GM18499 (cell line): Measurements from ENCODE around the gene MVD.

Experiments
- ATAC-seq: cut with Tn5 transposase; IDR thresholded peaks from one replicate; pipeline ENCODE4 v1.9.1; 2021; ENCODE audit warnings: moderate number of reproducible peaks; ENCODE audit not compliant: insufficient read depth, unreplicated experiment

The MVD gene

GRCh38 chr16:88646345-88647034, 16.4 kb downstream of the MVD start:
- no peak for ATAC-seq

DNA sequence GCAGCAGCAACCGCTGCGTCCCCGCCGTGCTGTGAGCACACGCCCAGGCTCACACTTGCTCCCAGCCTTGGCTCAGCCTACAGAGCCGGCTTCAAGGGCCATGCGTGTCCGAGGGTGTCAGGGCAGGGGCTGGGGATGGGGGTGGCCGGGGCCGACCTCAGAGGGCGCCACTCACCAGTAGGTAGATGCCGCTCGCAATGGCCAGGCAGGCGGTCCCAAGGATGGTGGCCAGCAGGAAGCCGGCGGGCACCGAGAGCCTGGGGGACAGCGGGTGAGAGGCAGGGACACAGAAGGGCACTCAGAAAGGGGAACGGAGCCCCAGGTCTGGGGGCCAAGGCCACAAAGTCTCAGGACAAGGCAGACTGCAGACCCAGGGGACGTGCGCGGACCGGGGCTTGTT, 16.9 kb downstream of the MVD start:
- no peak for ATAC-seq

DNA sequence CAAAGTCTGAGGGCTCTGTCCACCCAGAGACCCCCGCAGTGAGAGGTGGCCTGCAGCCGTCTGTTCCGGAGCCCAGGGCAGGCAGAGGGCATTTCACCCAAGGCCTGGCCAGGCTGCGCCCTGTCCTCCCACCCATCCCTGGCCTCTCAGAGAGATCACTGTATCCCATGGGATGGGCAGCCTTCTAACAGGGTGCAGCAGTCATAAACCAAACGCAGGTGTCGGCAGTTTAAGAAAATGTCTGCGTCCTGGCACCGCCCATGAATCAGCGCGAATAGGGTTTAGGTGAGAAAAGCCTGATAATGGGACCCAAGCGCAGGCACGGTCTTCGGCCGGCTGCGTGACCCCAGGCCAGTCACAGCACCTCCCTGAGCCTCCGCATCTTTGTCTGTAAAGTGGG, 17.4 kb downstream of the MVD start:
- ATAC-seq, result no peak

DNA sequence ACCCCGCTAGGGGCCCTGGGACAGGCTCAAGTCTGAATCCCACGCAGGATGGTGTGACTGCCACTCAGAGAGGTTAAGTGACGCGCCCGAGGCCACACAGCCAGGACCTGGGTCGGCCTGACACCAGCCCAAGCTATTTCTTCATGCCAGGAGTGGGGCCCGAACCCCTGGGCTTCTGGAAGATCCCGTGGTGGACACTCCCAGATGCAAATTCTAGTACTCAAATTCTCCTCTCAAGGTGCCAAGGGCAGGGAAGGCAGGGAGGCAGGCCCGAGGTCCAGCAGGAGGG, 19.3 kb downstream of the MVD start:
- no peak for ATAC-seq

DNA sequence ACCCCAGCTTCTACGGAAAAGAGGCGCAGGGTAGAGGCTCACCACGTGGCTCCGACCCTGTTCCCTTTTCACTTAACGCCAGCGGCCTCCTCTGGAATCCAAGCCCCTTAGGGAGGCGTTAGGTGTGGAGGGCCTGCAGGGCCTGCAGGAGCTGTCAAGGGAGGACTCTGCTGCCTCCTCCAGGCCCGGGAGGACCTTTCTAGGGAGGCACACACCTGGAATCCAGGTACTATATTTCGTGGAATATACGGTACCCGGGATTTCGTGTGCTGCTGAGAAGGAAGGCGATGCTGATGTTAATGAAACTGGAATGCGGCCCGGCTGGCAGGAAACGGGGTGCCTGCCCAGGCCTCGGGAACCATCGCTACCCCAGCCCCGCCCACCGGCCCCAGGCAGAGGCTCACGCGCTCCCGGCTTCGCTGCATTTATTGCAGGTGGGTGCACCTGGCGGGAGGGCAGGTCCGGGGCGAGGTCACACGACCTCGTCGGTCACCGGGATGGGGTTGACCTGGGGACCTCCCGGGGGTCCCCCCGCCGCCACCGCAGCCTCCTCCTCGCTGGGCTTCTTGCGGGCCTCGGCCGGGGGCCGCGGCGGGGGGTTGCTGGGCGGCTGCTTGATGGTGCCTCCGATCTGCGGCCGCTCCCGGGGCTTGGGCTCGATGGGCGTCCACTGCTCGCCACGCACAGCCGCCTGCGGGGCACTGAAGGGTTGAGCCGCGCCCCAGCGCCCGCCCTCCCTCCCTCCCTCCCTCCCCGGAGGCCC, 19.8 kb downstream of the MVD start:
- ATAC-seq, result no peak

- no peak for ATAC-seq
These were observed 22.2 kb downstream of the MVD start for GRCh38 chr16:88640498-88641247.

GRCh38 chr16:88640039-88640495, 22.8 kb downstream of the MVD start:
- no peak for ATAC-seq

DNA sequence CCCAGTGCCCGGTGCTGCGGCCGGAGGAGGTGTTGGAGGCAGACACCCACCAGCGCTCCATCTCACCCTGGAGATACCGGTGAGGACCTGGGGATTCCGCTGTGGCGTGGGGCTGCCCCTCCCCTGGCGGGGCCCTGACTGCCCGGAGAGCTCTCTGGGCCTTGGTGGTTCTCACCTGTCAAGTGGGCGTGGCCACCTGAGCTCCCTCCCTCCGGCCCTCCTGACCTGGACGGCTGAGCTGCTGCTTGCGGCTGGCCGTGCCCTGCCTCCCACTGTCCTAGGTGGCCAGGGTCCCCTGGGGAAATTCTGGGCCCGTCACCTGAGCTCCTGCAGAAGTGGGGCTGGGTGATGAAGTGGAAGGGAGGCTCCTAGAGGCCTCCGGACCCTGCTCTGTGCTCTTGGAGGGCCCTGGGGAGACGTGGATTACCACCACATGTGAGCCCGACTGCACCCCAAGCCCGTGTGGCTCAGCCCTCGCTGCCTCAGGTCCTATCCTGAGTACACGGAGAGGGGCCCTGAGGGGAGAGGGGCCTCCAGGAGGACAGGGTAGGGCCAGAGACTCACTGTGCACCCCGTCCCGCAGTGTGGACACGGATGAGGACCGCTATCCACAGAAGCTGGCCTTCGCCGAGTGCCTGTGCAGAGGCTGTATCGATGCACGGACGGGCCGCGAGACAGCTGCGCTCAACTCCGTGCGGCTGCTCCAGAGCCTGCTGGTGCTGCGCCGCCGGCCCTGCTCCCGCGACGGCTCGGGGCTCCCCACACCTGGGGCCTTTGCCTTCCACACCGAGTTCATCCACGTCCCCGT, 23.5 kb downstream of the MVD start:
- ATAC-seq, result no peak

DNA sequence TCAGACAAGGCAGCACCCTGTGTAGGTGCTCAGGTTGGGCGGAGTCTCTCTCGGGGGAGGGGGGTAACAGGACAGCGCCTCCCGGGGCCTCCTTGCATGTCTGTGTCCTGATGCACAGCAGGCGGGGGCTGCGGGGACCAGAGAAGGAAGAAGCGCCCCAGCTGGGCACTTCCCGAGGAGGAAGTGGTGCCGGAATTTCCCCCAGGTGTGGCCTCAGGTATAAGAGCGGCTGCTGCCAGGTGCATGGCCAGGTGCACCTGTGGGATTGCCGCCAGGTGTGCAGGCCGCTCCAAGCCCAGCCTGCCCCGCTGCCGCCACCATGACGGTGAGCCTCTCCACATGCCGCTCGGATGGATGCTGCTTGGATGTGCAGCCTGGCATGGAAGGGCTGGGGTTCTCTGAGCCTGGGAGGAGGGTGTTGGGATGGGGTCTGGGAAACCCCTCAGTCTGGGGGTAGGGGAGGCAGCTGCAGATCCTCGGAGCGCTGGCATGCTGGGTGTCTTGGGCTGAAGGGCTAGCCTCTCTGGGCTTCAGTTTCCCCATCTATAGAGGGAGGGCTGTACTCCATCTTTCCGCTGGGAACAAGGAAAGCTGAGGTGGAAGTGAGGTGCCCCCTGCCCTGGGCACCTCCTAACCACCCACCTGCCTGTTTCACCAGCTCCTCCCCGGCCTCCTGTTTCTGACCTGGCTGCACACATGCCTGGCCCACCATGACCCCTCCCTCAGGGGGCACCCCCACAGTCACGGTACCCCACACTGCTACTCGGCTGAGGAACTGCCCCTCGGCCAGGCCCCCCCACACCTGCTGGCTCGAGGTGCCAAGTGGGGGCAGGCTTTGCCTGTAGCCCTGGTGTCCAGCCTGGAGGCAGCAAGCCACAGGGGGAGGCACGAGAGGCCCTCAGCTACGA, 24.3 kb downstream of the MVD start, which contains the start of gene IL17C:
IL17C (plus strand) TSS at position 250 of the 908 bp plus-strand sequence; CDS start at position 320, 70 bp downstream.
- no peak for ATAC-seq

DNA sequence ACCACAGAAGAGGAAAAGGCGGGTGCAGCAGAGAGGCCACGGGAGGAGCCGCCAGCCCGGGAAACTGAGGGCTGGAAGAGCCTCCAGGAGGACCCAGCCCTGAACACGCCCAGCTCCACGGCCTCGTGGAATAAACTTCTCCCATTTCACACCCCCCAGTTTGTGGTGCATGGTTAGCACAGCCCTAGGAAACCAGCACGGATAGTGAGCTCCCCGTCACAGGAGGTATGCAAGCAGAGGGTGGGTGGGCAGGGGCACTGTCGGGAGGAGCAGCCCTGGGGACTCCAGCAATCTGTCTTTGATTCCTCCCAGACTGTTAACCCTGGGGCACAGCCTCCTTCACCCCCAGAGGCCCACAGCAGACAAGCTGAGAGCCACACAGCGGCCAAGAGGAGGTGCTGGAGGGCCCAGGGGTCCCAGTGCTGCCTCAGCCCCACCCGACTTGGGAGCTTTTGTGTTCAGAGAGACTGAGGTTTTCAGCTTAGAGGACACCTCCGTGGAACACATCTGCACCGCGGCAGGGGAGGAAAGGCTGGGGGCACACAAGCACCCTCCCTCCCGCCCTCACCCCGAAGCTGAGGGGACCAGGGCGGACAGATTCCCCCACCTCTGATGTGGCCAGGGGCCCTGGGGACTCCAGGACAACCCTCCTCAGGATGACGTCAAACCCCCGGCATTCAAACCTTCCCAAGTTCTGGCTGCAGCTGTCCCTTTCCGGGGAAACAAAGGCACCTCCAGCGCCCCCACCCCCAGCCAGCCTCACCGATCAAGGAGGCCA, 26.2 kb downstream of the MVD start:
- ATAC-seq, result no peak

DNA sequence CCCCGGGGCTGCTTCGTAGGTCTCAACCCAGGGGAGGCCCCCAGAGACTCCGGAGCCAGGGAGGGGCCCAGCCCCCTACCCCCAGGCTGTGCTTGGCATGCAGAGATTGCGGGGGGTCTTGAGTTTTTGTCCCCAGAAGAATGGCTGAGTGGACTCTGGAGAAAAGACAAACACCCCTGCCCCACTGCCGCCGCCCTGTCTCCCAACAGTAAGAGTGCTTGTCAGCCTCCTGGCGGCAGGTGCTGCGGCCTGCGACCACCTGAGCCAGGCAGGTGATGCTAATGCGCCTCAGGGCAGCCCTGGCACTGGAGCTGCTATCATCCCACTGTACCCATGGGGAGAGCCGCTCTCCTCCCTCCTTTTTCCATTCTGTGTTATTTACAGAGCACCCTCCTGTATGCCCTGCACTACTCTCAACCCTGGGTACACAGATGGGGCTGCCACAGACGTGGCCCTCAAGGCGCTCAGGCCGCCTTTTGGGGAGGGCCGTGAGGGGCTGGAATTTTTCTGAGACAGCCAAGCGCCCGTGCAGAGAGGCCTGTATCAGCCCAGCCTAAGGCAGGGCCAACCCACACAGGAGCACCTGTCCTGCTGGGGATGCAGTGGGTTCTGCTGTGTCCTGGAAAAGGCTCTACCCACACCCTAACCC, 27.1 kb downstream of the MVD start:
- ATAC-seq, result no peak

GRCh38 chr16:88634994-88635670, 27.8 kb downstream of the MVD start:
- no peak for ATAC-seq

DNA sequence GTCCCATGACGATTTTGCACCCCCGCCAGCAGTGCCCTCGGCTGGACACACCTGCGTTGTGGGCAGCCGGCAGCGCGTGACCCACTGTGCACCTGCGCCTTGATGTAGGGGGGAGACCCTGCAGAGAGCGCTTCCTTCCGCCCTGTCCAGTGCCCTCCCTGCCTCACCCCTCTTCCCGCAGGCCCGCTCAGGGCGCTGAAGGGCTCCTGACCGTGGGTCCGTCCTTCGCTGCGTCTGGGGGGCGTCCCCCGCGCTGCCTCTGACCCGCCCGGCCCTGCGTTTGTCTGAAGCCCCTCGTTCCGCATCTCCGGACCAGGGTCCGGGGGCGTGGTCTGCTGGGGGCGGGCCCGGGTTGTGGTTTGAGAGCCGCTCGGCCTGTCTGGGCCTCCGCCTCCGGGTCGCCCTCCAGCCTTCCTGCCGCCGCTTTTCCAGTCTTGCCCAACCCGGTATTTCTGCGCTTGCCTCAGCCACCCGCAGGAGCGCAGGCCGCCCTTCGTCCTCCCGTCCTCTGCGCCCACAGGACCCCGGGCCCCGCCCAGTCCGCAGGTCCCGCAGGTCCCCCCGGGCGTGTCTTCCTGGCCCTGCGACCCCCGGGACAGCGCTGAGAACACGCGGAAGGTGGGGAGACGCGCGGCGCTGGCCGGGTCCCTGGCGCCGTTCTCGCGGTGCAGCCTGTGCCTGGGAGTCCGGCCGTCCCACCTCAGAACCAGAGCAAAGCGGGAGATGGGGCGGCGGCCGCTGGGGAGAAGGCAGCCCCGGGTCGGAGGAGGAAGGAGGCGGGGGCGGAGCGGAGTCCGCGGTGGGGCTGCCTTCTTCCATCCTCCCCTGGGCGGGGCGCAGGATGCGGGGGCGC, 28.5 kb downstream of the MVD start:
- ATAC-seq, result no peak

- ATAC-seq, result no peak
These were observed 29.2 kb downstream of the MVD start for GRCh38 chr16:88633684-88634140.

GRCh38 chr16:88632587-88632930, 30.3 kb downstream of the MVD start:
- no peak for ATAC-seq

GRCh38 chr16:88631920-88632586, 30.8 kb downstream of the MVD start:
- ATAC-seq, result no peak
